HUES6 (cell line): ENCODE measurements around the gene RNF19B.

Experiments
- H3K27ac ChIP-seq: 2 replicates; pipeline ENCODE4 v1.7.0; 2013; ENCODE audit warnings: low read depth, mild to moderate bottlenecking, low read length, inconsistent platforms
- H3K27me3 ChIP-seq: 2 replicates; pipeline ENCODE4 v1.6.1; 2013; ENCODE audit warnings: low read length; ENCODE audit not compliant: control insufficient read depth, insufficient read depth
- H3K36me3 ChIP-seq: 2 replicates; pipeline ENCODE4 v1.6.1; 2013; ENCODE audit warnings: low read length; ENCODE audit not compliant: control insufficient read depth, insufficient read depth
- H3K4me1 ChIP-seq: 2 replicates; pipeline ENCODE4 v1.6.1; 2013; ENCODE audit warnings: low read length; ENCODE audit not compliant: control insufficient read depth, insufficient read depth
- H3K4me3 ChIP-seq: 2 replicates; pipeline ENCODE4 v1.5.1; 2013; ENCODE audit warnings: low read depth, low read length
- H3K9ac ChIP-seq: one replicate; pipeline ENCODE4 v1.6.1; 2013; ENCODE audit warnings: mild to moderate bottlenecking, low read length
- H3K9me3 ChIP-seq: 2 replicates; pipeline ENCODE4 v1.6.1; 2013; ENCODE audit warnings: low read depth, low read length; ENCODE audit not compliant: control insufficient read depth, insufficient read depth

Gene RNF19B

DNA sequence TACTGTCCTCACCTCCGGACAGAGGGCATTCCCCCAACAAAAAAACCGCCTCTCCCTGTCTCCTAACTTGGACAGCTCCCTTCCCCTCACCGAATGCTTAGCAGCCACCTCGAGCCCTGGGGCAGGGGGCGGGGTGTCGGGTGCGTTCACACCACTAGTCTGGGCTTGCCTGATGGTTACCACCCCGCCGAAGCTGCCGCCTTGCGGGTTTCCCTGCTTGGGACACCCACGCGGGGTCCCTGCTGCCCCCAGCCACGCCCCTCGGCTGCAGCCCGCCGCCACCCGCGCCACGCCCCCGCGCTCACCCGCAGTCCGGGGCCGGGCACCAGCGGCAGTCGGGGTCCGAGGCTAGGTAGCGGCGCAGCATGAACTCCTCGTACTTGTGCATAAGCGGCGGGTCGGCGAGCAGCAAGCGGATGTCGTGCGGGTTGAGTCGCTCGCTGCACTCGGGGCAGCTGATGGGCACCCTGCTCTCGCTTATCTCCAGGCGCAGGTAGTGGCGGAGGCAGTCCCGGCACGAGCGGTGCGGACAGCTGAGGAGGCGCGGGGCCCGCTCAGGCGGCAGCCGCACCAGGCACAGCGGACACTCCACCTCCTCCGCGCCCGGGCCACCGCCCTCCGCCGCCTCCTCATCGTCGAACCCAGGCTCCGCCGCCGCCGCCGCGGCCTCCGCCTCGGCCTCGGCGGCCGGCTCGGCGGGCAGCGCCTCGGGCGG, 706 bp downstream of the RNF19B start:
- Histone ChIP-seq H3K27ac (no peak overlapping the region), H3K4me3 (peak overlapping the region; percentile 85), H3K4me1 (peaks cover 19% of the 10 kb centered on the region), H3K9me3 (no peaks in the 10 kb centered on the region), H3K9ac (peak overlapping the region; percentile 65), H3K27me3 (peaks cover 15% of the 10 kb centered on the region), H3K36me3 (no peaks in the 10 kb centered on the region)

GRCh38 chr1:32962248-32962896, 2.2 kb downstream of the RNF19B start:
- no peak overlapping the region for H3K27ac ChIP-seq
- H3K9ac ChIP-seq: no peak overlapping the region
- peak overlapping the region; percentile 85 for H3K4me3 ChIP-seq
- no peaks in the 10 kb centered on the region for H3K9me3 ChIP-seq
- no peaks in the 10 kb centered on the region for H3K36me3 ChIP-seq
- 0 out of 2 replicates have a peak, but pooled peaks cover 5% of the 10 kb centered on the region for H3K27me3 ChIP-seq
- H3K4me1 ChIP-seq: peaks cover 19% of the 10 kb centered on the region

- Histone ChIP-seq H3K4me1 (peaks cover 19% of the 10 kb centered on the region), H3K9me3 (no peaks in the 10 kb centered on the region), H3K9ac (no peak overlapping the region), H3K27me3 (no peaks in the 10 kb centered on the region), H3K27ac (no peak overlapping the region), H3K4me3 (no peak overlapping the region), H3K36me3 (no peaks in the 10 kb centered on the region)
These were observed 3.7 kb downstream of the RNF19B start for GRCh38 chr1:32960819-32961355.

DNA sequence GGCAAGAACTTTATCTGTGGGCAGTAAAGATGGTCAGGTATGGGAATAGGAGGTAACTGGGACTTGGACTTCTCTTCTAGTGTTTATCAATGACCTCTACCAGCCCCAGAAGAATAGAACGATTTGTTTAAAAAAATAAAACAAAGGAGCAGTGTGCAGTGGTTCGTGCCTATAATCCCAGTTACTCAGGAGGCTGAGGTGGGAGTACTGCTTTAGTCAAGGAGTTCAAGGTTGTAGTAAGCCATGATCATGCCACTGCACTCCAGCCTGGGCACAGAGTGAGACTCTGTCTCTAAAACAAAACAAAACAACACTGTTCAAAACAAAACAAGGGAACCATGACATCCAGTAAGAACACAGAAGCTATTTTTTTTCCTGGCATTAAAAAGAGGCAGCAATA, 4.3 kb downstream of the RNF19B start:
- H3K27ac ChIP-seq: no peak overlapping the region
- H3K9me3 ChIP-seq: no peaks in the 10 kb centered on the region
- peaks cover 18% of the 10 kb centered on the region for H3K4me1 ChIP-seq
- H3K4me3 ChIP-seq: no peak overlapping the region
- H3K9ac ChIP-seq: no peak overlapping the region
- no peaks in the 10 kb centered on the region for H3K36me3 ChIP-seq
- H3K27me3 ChIP-seq: no peaks in the 10 kb centered on the region

DNA sequence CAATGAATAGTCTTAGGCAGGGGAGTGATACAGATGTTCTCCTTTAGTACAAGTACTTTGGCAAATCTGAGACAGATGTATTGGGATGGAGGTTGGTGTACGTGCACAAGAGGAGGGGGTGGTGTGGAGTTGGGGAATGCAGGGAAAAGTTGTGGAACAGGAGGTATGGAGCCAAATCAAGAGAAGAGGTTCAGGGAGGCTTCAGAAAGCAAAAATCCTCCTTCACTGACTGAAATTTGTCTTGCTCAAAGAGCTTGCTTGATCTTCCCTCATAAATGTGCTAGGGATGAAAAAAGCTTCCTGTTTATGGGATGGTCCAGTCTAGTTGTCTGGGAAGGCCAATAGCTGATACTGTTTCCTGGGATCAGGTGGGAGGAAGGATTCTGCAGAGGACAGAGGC, 5.8 kb downstream of the RNF19B start:
- H3K36me3 ChIP-seq: no peaks in the 10 kb centered on the region
- no peaks in the 10 kb centered on the region for H3K9me3 ChIP-seq
- H3K4me1 ChIP-seq: peaks cover 14% of the 10 kb centered on the region
- H3K4me3 ChIP-seq: no peak overlapping the region
- H3K9ac ChIP-seq: no peak overlapping the region
- no peak overlapping the region for H3K27ac ChIP-seq
- no peaks in the 10 kb centered on the region for H3K27me3 ChIP-seq

- peaks cover 2% of the 10 kb centered on the region; the same call in 1 of the 2 replicates for H3K4me1 ChIP-seq
- H3K27me3 ChIP-seq: no peaks in the 10 kb centered on the region
- no peaks in the 10 kb centered on the region for H3K9me3 ChIP-seq
- no peaks in the 10 kb centered on the region for H3K36me3 ChIP-seq
- no peak overlapping the region for H3K27ac ChIP-seq
- H3K4me3 ChIP-seq: no peak overlapping the region
- no peak overlapping the region for H3K9ac ChIP-seq
These were observed 7.6 kb downstream of the RNF19B start for GRCh38 chr1:32957017-32957416.

- Histone ChIP-seq H3K4me3 (no peak overlapping the region), H3K27me3 (no peaks in the 10 kb centered on the region), H3K9ac (no peak overlapping the region), H3K4me1 (no peaks in the 10 kb centered on the region), H3K9me3 (no peaks in the 10 kb centered on the region), H3K27ac (no peak overlapping the region), H3K36me3 (0 out of 2 replicates have a peak, but pooled peaks cover 3% of the 10 kb centered on the region)
These were observed 10.4 kb downstream of the RNF19B start for GRCh38 chr1:32954168-32954567.

GRCh38 chr1:32953495-32953894, 11.1 kb downstream of the RNF19B start:
- H3K4me1 ChIP-seq: no peaks in the 10 kb centered on the region
- 0 out of 2 replicates have a peak, but pooled peaks cover 3% of the 10 kb centered on the region for H3K36me3 ChIP-seq
- H3K27me3 ChIP-seq: no peaks in the 10 kb centered on the region
- no peak overlapping the region for H3K27ac ChIP-seq
- no peak overlapping the region for H3K4me3 ChIP-seq
- H3K9me3 ChIP-seq: no peaks in the 10 kb centered on the region
- H3K9ac ChIP-seq: no peak overlapping the region

- H3K4me3 ChIP-seq: no peak overlapping the region
- H3K4me1 ChIP-seq: no peaks in the 10 kb centered on the region; the same call in 1 of the 2 replicates
- H3K9ac ChIP-seq: no peak overlapping the region
These were observed 15.1 kb downstream of the RNF19B start for GRCh38 chr1:32949519-32949918.

DNA sequence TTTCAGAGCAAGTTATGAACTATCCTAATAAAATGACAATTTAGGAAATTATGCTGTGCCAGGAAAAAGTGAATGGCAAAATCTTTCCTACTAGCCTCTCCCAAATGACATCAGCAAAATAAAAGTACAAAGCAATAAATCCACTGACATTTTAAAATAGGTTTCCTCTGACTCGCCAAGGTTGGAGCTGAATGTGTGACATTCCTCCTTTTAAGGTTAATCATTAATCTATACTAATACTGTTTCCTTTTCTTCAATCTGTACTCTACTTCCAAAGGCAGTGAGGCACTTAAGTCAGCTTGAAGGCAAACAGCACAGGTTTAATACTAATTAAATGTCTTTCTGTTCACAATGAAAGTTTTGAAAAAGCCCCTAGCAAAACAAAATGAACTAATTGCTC, 15.7 kb downstream of the RNF19B start:
- Histone ChIP-seq H3K4me1 (no peaks in the 10 kb centered on the region; the same call in 1 of the 2 replicates), H3K4me3 (no peak overlapping the region), H3K27me3 (no peaks in the 10 kb centered on the region), H3K9me3 (no peaks in the 10 kb centered on the region), H3K27ac (no peak overlapping the region), H3K36me3 (peaks cover 39% of the 10 kb centered on the region), H3K9ac (no peak overlapping the region)

More at GRCh38 chr1:32949519-32949918, 15.1 kb downstream of the RNF19B start:
- Histone ChIP-seq H3K27ac (no peak overlapping the region), H3K9me3 (no peaks in the 10 kb centered on the region), H3K27me3 (no peaks in the 10 kb centered on the region), H3K36me3 (peaks cover 33% of the 10 kb centered on the region)

- Histone ChIP-seq H3K9me3 (no peaks in the 10 kb centered on the region), H3K27me3 (no peaks in the 10 kb centered on the region), H3K27ac (no peak overlapping the region), H3K9ac (no peak overlapping the region), H3K4me3 (no peak overlapping the region), H3K4me1 (no peaks in the 10 kb centered on the region; the same call in 1 of the 2 replicates), H3K36me3 (peaks cover 45% of the 10 kb centered on the region)
These were observed 16.3 kb downstream of the RNF19B start for GRCh38 chr1:32948390-32948722.
